Fibroblast of gingiva (primary cell): ENCODE results near the gene COQ3.

ENCODE experiments used
- DNase-seq: peaks from one replicate; pipeline ENCODE4 v3.0.0-alpha.2; 2011; ENCODE audit warnings: low read depth

Gene COQ3

GRCh38 chr6:99333068-99333467 lies 60.9 kb downstream of the COQ3 start:
- DNase-seq, result no peak

- DNase-seq, result no peak
These were observed 62.5 kb downstream of the COQ3 start for GRCh38 chr6:99331531-99331930.

- peak; percentile 66 for DNase-seq
These were observed 63.8 kb downstream of the COQ3 start for GRCh38 chr6:99330159-99330558.

DNA sequence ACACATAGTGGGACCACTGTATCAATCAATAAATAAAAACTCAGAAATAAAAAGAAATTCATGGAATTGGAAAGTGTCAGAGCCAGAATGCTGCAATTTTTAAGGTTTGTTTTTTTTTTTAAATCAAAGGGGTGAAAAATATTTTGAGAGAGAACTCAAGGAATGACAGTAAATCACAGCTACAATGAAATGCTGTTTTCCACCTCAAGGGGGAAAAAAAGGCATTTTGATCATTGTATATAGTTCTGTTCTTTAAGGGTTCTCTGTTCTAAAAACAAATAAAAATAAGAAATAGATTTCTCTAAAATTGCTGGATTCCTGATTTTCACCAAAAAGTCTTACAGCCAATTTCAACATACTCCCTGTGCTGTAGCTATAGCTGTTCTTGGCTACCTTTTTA lies 69.0 kb downstream of the COQ3 start:
- no peak for DNase-seq
